MCF 10A (cell line): ENCODE measurements around the gene ENTR1. TPM values are rescaled to one million over a fixed set of nuclear protein-coding genes. Genes with fewer than 3 reads are reported as not detected.

Experiments
- BruUV-seq: library from RNA; stranded (reverse); fragments of 400-500 nt; replicated peaks from 2 replicates; lab custom pipeline; 2021; lab: Mats Ljungman, UMichigan
- CTCF ChIA-PET: fragments of 300-600 bp; sonication (Branson Sonifier 250); formaldehyde crosslinking; extraction: SDS; loops from one replicate; lab custom pipeline; 2021; ENCODE audit warnings: antibody characterized with exemption, inconsistent platforms; lab: Yijun Ruan, JAX
- POLR2A ChIA-PET: fragments of 300-600, 350-650 bp; sonication (Branson Sonifier 250); formaldehyde crosslinking; extraction: SDS; loops from one replicate; lab custom pipeline; 2020; ENCODE audit warnings: antibody characterized with exemption, inconsistent platforms; lab: Yijun Ruan, JAX
- DNase-seq: peaks from one replicate; pipeline ENCODE4 v3.0.0-alpha.2; 2018; ENCODE audit not compliant: unreplicated experiment
- H3K27ac Mint-ChIP-seq: one replicate; pipeline ENCODE4 v1.8.0; 2022; ENCODE audit warnings: mild to moderate bottlenecking, low read depth, mixed read lengths; ENCODE audit not compliant: unreplicated experiment
- H3K27me3 Mint-ChIP-seq: one replicate; pipeline ENCODE4 v1.8.0; 2022; ENCODE audit warnings: mixed read lengths; ENCODE audit not compliant: insufficient read depth, unreplicated experiment
- H3K36me3 Mint-ChIP-seq: one replicate; pipeline ENCODE4 v1.8.0; 2022; ENCODE audit warnings: mild to moderate bottlenecking, moderate library complexity, mixed read lengths; ENCODE audit not compliant: insufficient read depth, unreplicated experiment
- H3K4me1 Mint-ChIP-seq: one replicate; pipeline ENCODE4 v1.8.0; 2022; ENCODE audit warnings: mixed read lengths; ENCODE audit not compliant: insufficient read depth, unreplicated experiment
- H3K4me3 Mint-ChIP-seq: one replicate; pipeline ENCODE4 v1.8.0; 2022; ENCODE audit warnings: mild to moderate bottlenecking, moderate library complexity, mixed read lengths; ENCODE audit not compliant: unreplicated experiment
- H3K9me3 Mint-ChIP-seq: one replicate; pipeline ENCODE4 v1.8.0; 2022; ENCODE audit warnings: mixed read lengths; ENCODE audit not compliant: unreplicated experiment
- CTCF ChIP-seq: fragments of 200-600 bp; IDR thresholded peaks from one replicate; pipeline ENCODE4 v1.8.0; 2022; ENCODE audit warnings: antibody characterized with exemption, mild to moderate bottlenecking; ENCODE audit not compliant: unreplicated experiment
- intact Hi-C: fragments of 100-400 bp; cut with micrococcal nuclease; formaldehyde crosslinking; loops from 2 replicates; pipeline ENCODE4 v1.14.1; 2022
- total RNA-seq: library from RNA; stranded (reverse); gene quantifications from 2 replicates; pipeline ENCODE4 v1.2.3, GENCODE V29; 2022

The ENTR1 gene
- total RNA-seq, 1 experiment from 2014 or later: 82.2 TPM

GRCh38 chr9:136424750-136425362 is 14.4 kb upstream of the ENTR1 start:
- no peak for DNase-seq
- ChIA-PET CTCF (interaction anchor here (0.7 to 1.7 kb wide), 6 partner anchors 12 to 200 kb away, joined by 3 to 6 read pairs (median 4); no protein-coding TSS in a partner anchor), POLR2A (interaction anchor here (0.6 to 1.6 kb wide), 4 partner anchors 11 to 207 kb away, joined by 3 to 9 read pairs (median 4); partner anchors contain the start of genes ENTR1 and PMPCA)
- H3K9me3 Mint-ChIP-seq: no peaks in the 10 kb centered on the region
- no peaks in the 10 kb centered on the region for H3K4me1 Mint-ChIP-seq
- intact Hi-C loops: no loop called here
- no peak overlapping the region for H3K27ac Mint-ChIP-seq
- no peak overlapping the region for H3K4me3 Mint-ChIP-seq
- BruUV-seq: no TSS peak
- H3K27me3 Mint-ChIP-seq: no peaks in the 10 kb centered on the region
- H3K36me3 Mint-ChIP-seq: peaks cover 71% of the 10 kb centered on the region
- TF ChIP-seq CTCF: no peak

- H3K27me3 Mint-ChIP-seq: no peaks in the 10 kb centered on the region
- ChIA-PET CTCF (interaction anchor here (0.8 to 1.7 kb wide), 2 partner anchors 11 to 14 kb away, joined by 3 to 6 read pairs; no protein-coding TSS in a partner anchor), POLR2A (interaction anchor here (0.6 to 1.6 kb wide), 2 partner anchors 10 to 293 kb away, joined by 3 read pairs; no protein-coding TSS in a partner anchor)
- H3K4me3 Mint-ChIP-seq: no peak overlapping the region
- no peaks in the 10 kb centered on the region for H3K4me1 Mint-ChIP-seq
- intact Hi-C loops: no loop called here
- DNase-seq: no peak
- TF ChIP-seq CTCF: no peak
- no peak overlapping the region for H3K27ac Mint-ChIP-seq
- peaks cover 83% of the 10 kb centered on the region for H3K36me3 Mint-ChIP-seq
- BruUV-seq: TSS peak; percentile 48
- H3K9me3 Mint-ChIP-seq: no peaks in the 10 kb centered on the region
Measured at GRCh38 chr9:136423432-136424146, 13.2 kb upstream of the ENTR1 start.

GRCh38 chr9:136422876-136423275 is 12.5 kb upstream of the ENTR1 start:
- no peak for DNase-seq
- no peak overlapping the region for H3K4me3 Mint-ChIP-seq
- H3K27me3 Mint-ChIP-seq: no peaks in the 10 kb centered on the region
- peaks cover 87% of the 10 kb centered on the region for H3K36me3 Mint-ChIP-seq
- intact Hi-C loops: no loop called here
- BruUV-seq: no TSS peak
- no peaks in the 10 kb centered on the region for H3K9me3 Mint-ChIP-seq
- ChIA-PET POLR2A (interaction anchor here (0.6 kb wide), 1 partner anchor 294 kb away, joined by 3 read pairs; no protein-coding TSS in a partner anchor), CTCF (no interaction called here)
- H3K4me1 Mint-ChIP-seq: no peaks in the 10 kb centered on the region
- TF ChIP-seq CTCF: no peak
- H3K27ac Mint-ChIP-seq: no peak overlapping the region

- H3K4me3 Mint-ChIP-seq: no peak overlapping the region
- TF ChIP-seq CTCF: no peak
- POLR2A ChIA-PET: no interaction called here
- intact Hi-C loops: no loop called here
- no TSS peak for BruUV-seq
- H3K27me3 Mint-ChIP-seq: no peaks in the 10 kb centered on the region
- no peaks in the 10 kb centered on the region for H3K9me3 Mint-ChIP-seq
- CTCF ChIA-PET: no interaction called here
- no peak overlapping the region for H3K27ac Mint-ChIP-seq
- H3K4me1 Mint-ChIP-seq: no peaks in the 10 kb centered on the region
- no peak for DNase-seq
- H3K36me3 Mint-ChIP-seq: peaks cover 90% of the 10 kb centered on the region
Measured at GRCh38 chr9:136421791-136422190, 11.4 kb upstream of the ENTR1 start.
